Nasal cavity respiratory epithelium epithelial cell of viscerocranial mucosa (primary cell): Measurements from ENCODE around the gene ANAPC5. TPM values are rescaled to one million over a fixed set of nuclear protein-coding genes. Genes with fewer than 3 reads are reported as not detected.

Experiments
- total RNA-seq: library from RNA; depleted of rRNA; stranded (reverse); fragments of >200 nt; gene quantifications from 2 replicates; pipeline ENCODE4 v1.2.3, GENCODE V29; 2014

The ANAPC5 gene, protein sequence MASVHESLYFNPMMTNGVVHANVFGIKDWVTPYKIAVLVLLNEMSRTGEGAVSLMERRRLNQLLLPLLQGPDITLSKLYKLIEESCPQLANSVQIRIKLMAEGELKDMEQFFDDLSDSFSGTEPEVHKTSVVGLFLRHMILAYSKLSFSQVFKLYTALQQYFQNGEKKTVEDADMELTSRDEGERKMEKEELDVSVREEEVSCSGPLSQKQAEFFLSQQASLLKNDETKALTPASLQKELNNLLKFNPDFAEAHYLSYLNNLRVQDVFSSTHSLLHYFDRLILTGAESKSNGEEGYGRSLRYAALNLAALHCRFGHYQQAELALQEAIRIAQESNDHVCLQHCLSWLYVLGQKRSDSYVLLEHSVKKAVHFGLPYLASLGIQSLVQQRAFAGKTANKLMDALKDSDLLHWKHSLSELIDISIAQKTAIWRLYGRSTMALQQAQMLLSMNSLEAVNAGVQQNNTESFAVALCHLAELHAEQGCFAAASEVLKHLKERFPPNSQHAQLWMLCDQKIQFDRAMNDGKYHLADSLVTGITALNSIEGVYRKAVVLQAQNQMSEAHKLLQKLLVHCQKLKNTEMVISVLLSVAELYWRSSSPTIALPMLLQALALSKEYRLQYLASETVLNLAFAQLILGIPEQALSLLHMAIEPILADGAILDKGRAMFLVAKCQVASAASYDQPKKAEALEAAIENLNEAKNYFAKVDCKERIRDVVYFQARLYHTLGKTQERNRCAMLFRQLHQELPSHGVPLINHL
- total RNA-seq = 103 and 116 TPM in 2 replicates

DNA sequence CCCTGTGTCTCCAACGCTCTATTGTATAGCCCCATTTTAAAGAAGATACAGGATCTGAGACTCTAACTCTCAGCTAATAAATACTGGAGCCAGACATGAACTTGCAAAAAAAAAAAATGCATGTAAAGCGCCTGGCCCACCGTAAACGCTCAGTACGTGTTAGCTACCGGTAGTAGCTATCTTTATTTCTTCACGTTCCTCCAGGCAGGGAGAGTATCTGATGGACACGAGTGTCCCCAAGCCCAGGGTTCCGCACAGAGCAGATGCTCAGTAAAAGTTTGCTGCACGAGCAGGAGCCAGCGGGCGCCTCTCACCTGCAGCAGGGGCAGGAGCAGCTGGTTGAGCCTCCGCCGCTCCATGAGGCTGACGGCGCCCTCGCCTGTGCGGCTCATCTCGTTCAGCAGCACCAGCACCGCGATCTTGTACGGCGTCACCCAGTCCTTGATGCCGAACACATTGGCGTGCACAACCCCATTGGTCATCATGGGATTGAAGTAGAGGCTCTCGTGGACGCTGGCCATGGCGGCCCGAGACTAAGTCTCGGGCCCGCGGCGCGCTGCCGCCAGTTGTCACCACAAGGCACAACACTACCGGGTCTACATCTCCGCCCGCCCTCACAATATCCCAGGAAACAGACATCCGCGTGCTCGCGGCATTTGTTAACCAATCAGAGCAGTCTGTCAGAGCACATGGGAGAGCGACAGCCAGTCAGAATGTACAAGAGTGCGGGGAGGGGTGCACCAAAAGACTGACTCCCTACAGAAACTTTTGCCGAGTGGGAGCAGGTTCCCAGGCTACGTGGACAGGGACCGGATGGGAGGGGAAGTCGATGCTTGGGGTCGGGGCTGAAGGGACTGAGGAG is at the start of gene ANAPC5:
Gene ANAPC5 (minus strand): TSS at position 592 of the 862 bp plus-strand sequence. CDS start 71 bp downstream, at position 521.

DNA sequence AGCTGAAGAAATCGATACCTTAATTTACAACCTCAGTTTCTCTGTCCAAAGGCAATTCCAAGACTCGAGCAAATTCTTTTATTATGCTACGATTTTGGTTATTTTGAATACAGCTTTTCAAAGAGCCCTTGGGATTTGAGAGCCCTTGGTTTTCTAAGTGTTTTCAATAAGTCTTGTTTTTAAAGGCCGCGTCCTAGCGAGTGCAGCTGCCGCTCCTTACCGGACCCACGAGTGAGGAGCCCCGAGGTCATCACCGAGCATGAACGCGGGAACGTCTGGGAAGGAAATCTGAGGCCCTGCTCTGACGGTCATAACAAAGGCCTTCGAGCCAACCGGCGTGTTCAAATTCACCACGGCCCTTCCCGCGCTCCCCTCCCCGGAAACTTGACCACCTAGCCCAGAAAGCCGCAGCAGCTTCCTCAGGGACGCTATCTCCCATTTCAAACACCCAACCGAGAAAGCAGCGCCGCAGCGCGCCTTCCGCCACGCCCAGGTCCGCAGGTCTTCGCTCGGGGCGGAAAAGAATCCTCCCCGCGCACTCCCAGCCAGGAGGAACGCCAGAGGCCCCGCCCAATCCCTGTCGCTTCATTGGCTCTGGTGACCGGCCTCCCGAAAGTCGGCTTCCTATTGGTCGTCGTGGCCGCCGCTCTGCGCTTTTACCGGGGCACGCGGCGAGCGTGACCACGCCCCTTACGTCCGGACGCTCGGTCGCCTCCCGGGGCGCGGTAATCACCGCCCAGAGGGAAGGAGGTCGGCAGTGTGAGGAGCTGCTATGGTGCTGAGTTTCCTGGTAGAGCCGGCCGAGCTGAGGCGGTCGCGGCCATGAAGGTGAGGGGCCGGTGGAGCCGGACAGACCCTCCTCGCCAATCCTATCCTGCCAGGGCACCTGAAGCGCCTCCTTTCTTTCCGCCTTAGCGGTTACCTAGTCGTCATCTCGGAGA is 47.5 kb upstream of the ANAPC5 start, which contains the start of gene RNF34:
Gene RNF34 (plus strand): TSS at position 728 of the 941 bp plus-strand sequence. CDS start 95 bp downstream, at position 823.

DNA sequence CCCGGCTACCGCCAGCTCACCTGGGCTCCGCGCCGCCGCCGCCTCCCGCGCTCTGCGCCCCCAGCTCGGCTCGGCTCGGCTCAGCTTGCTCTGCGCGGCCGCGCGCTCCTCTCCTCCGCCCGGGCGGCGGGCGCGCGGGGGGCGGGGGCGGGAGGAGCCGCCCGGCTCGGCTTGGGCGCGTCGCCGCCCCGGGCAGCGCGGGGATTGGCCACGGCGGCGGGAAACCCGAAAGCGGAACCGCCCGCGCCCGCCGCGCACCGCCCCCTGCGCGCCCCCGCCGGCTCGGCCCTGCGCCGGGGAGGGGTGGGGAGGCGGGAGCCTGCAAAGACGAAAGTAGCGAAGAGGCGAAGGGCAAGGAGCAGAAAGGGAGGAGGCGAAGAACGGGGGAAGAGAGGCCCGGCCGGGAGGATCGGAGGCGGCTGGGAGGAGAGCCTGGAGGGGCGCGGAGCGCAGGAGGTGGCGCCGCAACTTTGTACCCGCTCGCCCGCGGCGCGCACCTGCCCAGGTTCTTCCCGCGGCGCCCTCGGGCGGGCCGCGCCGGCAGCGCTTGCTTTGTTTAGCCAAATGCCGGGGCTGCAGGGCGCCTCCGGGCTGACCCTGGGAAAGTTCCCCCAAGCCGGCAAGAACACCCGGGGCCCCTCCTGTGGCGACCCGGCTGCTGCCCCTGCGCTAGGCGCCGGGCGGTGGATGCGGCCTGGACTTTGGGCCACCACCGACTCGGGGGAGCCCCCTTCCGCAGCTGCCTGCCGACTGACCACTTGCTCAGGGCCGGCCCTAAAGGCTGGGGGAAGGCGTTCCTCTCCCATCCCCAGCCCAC is 55.4 kb downstream of the ANAPC5 start, which contains the start of gene CAMKK2:
Gene CAMKK2 (minus strand): TSS at position 92 of the 817 bp plus-strand sequence. CDS start 22,183 bp downstream, outside the sequence.

Other genes starting within 250 kb of the ANAPC5 start
- gene P2RX7, start 219.5 kb downstream of the ANAPC5 start, total RNA-seq = under 0.01 and 2.1 TPM in 2 replicates
- gene P2RX4, start 142.3 kb downstream of the ANAPC5 start, total RNA-seq = 11.6 and 26.1 TPM in 2 replicates
- gene CAMKK2, start 55.7 kb downstream of the ANAPC5 start, total RNA-seq = 11.6 and 34.5 TPM in 2 replicates
- 69.0 and 70.8 TPM in 2 replicates for gene RNF34, start 47.7 kb upstream of the ANAPC5 start, total RNA-seq
- gene KDM2B, start 228.6 kb upstream of the ANAPC5 start, total RNA-seq = 20.7 and 24.9 TPM in 2 replicates